Islet of Langerhans (tissue), 1 donor: ENCODE data around the gene SAE1.

Experiments used
- FAIRE-seq: peaks from one replicate; lab custom pipeline; 2011; peaks lifted over from hg19 to GRCh38; lab: Jason Lieb, UNC

The SAE1 gene

GRCh38 chr19:47106821-47107201, 23.8 kb upstream of the SAE1 start:
- no peak for FAIRE-seq

- peak; percentile 56 for FAIRE-seq
Measured at GRCh38 chr19:47107202-47107952, 23.3 kb upstream of the SAE1 start.

GRCh38 chr19:47107953-47108746, 22.5 kb upstream of the SAE1 start:
- FAIRE-seq = no peak

- FAIRE-seq = no peak
Measured at GRCh38 chr19:47109177-47109540, 21.5 kb upstream of the SAE1 start.

GRCh38 chr19:47109541-47110375, 20.9 kb upstream of the SAE1 start:
- no peak for FAIRE-seq

- FAIRE-seq = no peak
Measured at GRCh38 chr19:47110521-47111005, 20.1 kb upstream of the SAE1 start.

GRCh38 chr19:47111006-47111621, 19.5 kb upstream of the SAE1 start:
- no peak for FAIRE-seq

GRCh38 chr19:47111682-47112165, 18.9 kb upstream of the SAE1 start:
- FAIRE-seq = no peak

GRCh38 chr19:47112166-47112996, 18.3 kb upstream of the SAE1 start:
- FAIRE-seq = no peak

GRCh38 chr19:47112997-47113849, 17.4 kb upstream of the SAE1 start, which contains the start of gene ZC3H4:
TSS of gene ZC3H4 (minus strand) at chr19:47113776. CDS start at chr19:47112584, 1,192 bp downstream.
- FAIRE-seq = peak; percentile 86

- FAIRE-seq = peak; percentile 21
Measured at GRCh38 chr19:47113850-47114651, 16.6 kb upstream of the SAE1 start.

- FAIRE-seq = no peak
Measured at GRCh38 chr19:47120470-47121067, 10.1 kb upstream of the SAE1 start.

GRCh38 chr19:47122359-47123335, 8.0 kb upstream of the SAE1 start:
- no peak for FAIRE-seq

- FAIRE-seq = no peak
Measured at GRCh38 chr19:47123406-47123805, 7.2 kb upstream of the SAE1 start.

- FAIRE-seq = peak; percentile 98
Measured at GRCh38 chr19:47124937-47125668, 5.5 kb upstream of the SAE1 start.

- no peak for FAIRE-seq
Measured at GRCh38 chr19:47125669-47125938, 5.0 kb upstream of the SAE1 start.

GRCh38 chr19:47129579-47129978, 1.1 kb upstream of the SAE1 start:
- no peak for FAIRE-seq
